Stimulated activated CD4-positive, alpha-beta T cell treated with anti-CD3 and anti-CD28 coated beads, Interleukin-4, amount 100 ng/mL, for 24 hours (primary cell): Measurements from ENCODE around the gene SMCO2.
A peak's percentile ranks its signal among the peaks of the same experiment; 100 is the strongest.

ENCODE experiments used
- DNase-seq: peaks from one replicate; pipeline ENCODE4 v3.0.0-alpha.2; 2020

SMCO2 gene

DNA sequence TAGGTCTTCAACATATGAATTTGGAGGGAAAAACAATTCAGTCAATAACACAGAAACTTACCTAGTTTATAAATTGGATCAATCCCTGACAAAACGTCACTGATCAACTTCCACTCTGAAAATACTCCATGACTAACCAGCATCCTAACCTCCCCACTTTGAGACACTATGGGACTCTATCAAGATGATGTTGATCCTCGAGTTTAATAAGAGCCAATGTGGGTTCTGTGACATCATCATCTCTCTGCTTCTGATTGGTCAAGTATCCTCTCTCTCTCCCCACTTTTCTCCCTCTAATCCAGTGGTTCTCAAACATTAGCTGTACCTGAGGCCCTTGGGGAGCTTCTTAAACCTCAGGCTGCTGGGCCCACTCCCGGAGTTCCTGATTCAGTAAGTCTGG, at the start of gene SMCO2:
SMCO2 (plus strand) TSS at position 301 of the 400 bp plus-strand sequence. CDS start 23,896 bp downstream, outside the sequence.
- DNase-seq = no peak

DNA sequence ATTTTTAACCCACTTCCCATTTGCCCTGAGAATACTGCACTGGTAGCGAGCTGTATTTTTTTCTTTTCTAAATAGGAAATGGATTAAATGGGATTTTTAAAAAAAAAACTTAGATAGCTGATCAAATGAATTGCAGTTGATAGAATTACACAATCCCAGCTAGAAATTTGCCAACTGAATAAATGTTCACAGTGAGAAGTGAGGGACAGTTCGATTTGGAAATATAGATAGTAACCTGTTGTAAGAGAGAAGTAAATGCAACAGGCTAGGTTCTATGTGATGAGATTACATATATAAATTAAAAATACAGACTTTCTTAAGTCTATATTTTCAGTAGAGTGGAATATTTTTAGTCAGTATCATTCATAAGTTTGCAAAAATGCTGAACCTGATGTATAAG, 48.1 kb upstream of the SMCO2 start:
- DNase-seq = no peak

DNA sequence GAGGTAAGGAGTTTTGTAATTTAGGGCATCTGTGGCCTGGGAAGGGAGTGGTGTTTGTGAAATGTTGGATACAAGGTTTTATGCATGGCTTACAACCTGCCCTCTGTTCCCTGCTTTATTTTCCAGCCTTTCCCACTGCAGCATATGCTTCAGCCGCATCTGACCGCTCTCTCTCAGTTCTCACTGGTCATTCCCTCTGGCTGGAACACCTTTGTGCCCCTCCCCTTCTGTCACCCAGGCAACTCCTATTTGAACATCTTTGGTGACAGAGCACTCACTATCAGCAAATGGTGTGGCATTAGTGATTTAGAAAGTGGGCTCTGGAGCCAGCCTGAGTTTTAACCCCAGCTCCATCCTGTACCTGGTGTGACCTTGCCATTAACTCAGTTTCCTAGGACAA, 47.5 kb upstream of the SMCO2 start:
- DNase-seq = no peak

DNA sequence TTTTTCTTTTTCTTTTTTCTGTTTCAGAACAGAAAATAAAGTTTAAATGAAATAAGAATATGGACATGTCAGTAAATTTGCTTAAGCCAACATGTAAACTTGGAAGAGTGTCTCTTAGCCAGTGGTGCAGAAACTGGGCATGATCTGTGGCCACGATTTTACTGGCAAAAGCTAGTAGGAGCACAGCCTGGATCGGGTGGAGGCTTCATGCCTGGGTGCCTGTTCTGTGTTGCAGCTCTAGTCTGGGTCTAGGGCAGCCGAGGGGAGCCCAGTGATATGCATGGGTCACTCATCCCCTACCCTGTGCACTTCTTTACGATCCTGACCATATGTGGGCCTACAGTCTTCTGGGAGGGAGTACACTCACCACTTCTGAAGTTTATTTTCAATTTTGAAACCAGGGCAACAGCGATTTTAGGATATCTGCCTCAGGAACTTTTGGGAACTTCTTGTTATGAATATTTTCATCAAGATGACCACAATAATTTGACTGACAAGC, 45.6 kb upstream of the SMCO2 start:
- DNase-seq = no peak

DNA sequence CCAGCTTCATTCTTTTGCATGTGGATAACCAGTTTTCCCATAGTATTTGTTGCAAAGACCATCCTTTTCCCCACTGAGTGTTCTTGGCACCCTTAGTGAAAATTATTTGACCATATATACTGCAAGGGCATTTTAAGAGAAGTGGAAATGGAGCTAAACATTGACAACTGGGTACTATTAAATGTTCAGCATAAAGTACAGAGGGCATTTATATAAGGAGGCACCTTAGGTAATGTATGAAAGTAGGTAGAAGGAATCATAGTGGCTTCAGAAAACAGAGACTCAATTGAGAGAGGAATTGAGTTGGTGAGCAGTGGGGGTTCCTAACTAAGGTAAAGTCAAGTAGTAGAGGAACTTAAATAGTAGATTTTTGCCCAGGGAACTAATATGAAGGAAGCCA, 34.5 kb upstream of the SMCO2 start:
- no peak for DNase-seq

DNA sequence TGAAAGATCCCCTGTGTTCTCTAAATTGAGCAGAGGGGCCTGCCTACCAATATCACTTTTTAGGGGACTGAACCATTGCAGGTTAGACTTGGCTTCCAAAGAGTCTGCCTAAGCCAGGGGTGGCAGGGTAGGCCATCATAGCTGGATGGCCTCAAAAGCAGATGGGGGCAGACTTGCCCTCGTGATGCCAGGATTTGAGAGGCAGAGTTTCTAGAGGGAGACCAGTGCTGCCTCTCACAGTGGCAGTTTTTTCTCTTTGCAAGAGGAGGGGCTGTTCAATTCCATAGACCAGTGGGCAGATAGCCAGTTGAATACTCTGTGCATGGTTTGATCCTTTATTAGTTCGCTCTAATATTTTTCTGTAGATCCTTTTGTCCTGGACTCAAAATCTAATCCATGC, 23.8 kb upstream of the SMCO2 start:
- DNase-seq = no peak

DNA sequence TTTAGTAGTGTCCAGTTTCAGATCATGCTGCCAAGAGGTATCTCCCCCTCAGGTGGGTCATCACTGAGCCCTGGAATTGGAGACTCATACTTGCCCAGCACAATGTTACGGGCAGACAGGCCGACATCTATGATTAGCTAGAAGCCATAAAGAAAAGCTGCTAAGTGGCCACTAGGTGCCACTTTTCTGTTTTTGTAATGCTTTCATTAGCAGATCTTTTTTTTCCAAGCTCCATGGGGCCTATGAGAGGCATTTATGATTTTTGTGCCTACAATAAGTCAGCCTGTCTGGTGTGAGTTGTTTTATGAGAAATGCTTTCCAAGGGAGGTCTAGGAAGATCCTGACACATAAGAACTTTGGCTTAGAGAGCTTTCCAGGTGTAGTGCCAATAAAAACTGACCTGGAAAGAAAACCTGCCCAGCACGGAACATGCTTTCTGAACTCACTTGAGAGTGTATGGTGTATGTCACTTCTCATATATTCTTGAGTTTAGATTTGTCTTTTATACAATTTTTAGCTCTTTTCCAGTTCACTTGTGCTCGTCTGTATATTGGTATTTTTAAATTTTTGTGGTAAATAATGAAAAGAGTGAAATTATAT, 21.8 kb upstream of the SMCO2 start:
- no peak for DNase-seq

DNA sequence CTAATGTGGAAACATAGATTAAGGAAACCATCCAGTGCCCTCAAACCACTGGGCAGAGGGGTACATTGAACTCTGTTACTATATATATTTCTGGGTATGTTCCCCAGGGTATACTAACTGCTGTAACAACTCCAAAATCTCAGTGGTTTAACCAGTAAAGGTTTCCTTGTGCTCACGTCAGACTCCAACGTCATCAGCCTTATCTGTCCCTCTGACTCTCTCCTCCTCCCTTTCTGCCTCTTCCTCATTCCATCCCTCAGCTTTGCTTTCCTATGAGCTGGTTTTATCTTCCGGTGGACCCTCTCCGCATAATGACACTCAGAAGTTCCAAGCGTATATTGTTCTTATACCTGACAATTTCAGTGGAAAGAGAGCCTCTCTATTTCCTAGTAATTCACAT, 21.2 kb upstream of the SMCO2 start:
- DNase-seq = no peak

DNA sequence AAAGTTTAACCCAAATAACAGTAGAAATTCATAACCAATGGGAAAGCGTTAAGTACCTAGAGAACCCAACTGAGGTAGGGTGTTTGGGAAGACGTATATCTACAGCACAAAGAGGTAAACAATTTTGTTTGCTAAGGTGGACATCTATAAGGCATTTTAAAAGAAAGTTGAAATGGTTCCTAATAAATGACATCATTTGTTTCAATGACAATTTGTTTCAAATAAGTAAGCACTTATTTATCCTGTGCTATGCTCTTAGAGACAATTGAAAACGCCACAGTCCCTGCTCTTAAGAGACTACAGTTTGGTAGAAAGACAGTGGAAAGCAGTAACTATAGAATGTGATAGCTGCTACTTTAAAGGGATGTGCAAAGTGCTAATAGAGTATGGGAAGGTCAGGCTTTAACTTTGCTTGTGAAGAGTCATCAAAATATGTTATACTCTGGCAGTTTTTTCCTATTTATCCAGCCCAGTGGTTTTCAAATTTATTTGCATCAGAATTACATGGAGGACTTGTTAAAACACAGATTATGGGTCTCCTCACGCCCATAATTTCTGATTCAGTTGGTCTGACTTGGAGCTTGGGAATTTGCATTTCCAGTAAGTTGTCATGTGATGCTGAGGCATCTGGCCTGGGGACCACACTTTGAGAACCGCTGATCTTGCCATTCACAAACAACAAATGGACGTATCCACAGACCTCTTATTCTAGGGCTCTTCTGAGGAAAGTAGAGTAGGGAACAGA, 19.6 kb upstream of the SMCO2 start:
- DNase-seq = no peak

DNA sequence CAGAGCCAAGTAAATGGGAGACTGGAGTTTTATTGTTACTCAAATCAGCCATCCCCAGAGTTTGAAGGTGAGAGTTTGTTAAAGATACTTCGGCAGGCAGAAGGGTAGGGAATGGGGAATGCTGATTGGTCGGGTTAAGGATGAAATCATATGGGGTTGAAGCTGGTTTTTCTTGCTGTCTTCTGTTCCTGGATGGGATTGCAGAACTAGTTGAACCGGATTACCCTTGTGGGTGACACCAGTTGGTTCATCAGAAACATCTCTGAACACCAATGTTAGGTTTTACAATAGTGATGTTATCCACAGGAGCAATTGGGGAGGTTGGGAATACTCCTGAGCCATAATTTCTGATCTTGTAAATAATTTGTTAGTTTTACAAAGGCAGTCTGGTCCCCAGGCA, 18.7 kb upstream of the SMCO2 start:
- no peak for DNase-seq

DNA sequence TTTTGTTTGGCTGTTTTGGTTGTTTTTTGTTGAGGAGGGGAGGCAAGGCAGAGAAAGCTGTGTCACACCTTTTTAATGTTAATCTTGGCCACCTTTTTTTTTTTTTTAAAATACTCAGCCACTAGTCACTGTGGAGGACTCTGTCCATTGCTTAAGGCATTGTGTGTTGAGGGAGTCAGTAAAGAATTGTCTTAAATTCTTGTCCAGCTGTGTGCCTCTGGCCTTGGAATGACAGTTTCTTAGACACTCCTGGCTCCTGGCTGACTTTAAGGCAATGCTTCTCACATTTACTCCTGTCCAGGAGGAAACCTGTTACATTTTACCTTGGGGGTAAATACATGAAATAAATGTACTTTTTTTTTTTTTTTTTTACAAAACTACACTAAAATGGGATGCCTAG, 18.1 kb upstream of the SMCO2 start:
- DNase-seq = no peak

DNA sequence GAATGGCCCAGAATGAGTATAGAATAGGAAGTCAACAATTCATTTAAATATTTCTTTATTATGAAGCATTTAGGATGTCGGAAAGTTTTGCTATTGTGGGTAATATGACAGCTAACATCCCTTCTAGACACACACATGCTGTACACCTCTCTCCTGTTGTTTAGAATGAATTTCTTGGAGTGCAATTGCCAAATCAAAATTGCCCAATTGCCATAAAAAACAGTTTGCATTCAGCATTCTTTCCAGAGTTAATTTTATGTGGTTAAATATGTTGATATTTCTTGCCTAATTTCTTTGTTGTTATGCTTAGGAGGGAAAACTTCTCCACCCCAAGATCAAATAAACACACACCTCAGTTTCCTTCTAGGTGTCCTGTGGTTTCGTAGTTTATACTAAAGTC, 16.9 kb upstream of the SMCO2 start:
- no peak for DNase-seq

DNA sequence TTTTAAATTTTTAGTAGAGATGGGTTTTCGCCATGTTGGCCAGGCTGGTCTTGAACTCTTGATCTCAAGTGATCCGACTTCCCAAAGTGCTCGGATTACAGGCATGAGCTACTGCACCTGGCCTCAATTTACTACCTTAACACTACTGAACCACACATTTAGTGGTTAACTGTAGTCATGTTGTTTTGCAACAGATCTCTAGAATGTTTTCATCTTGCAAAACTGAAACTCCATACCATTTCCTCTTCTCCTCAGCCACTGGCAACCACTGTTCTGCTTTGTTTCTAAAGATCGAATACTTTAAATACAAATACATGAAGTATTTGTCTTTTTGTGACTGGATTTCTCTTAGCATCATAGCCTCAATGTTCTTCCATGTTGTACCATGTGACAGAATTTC, 15.4 kb upstream of the SMCO2 start:
- no peak for DNase-seq

DNA sequence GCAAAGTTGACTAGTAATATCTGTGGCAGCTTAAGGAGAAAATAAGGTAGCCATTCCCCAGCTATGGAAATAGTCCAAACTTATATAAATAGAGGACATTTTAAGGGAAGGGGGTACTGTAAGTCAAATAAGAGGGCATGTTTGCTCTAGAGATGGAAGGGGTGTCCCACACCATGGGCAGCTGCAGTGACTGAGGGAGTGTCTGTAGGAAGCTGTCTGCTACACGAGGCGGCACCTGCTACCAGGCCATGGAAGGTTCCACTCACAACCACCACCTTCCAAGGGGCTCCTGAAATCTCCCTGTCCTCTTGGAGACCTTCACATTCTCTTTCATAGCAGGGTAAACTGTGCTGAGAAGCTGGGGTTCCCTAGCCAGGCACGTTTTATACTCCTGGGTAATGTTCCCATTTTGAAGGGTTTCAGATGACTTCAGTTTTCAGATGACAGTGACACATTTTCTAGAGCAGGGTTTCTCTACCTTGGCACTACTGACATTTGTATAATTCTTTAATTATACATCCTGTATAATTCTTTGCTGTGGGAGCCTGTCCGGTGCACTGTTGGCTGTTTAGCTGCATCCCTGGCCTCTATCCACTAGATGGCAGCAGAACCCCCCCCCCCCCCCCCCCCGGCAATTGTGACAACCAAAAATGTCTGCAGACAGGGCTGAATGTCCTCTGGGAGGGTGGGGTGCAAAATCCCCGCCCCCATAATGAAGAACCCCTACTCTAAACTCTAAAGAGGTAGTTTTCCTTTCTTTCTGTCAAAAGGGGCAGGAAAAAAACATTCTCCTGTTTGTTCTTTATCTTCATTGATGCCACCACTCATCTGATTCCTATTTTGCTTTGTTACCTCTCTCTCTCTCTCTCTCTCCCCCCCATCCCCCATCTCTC, 11.6 kb upstream of the SMCO2 start:
- peak; percentile 20 for DNase-seq

DNA sequence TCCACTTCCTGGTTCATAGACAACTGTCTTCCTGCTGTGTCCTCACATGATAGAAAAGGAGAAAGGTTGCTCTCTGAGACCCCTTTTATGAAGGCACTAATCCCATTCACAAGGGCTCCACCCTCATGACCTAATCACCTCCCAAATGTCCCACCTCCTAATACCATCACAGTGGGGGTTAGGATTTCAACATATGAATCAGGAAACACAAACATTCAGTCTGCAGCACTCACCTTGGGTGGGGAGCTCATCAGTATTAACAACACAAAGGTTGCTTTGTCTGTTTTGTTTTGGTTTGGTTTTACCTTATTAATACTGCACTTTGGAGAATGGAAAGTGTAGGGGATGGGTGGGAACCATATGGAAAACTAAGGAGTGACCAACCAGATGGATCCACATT, 10.5 kb upstream of the SMCO2 start:
- no peak for DNase-seq

DNA sequence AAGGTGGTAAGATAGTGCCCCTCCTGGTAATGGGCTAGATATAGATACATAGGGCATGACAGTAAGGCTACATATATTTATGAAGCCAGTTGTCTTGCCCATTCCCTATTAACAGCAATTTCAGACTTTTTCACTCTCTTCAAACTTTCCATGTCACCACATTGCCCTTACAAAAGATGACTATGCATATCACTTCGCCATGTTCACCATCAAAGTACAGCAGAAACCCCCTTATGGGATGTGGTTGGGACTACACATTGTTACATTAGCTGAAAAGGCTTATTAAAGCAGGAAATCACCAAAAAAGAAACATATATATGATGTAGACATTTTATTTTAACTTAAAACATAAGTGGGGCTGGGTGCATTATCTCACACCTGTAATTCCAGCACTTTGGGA, 9.8 kb upstream of the SMCO2 start:
- DNase-seq = no peak

DNA sequence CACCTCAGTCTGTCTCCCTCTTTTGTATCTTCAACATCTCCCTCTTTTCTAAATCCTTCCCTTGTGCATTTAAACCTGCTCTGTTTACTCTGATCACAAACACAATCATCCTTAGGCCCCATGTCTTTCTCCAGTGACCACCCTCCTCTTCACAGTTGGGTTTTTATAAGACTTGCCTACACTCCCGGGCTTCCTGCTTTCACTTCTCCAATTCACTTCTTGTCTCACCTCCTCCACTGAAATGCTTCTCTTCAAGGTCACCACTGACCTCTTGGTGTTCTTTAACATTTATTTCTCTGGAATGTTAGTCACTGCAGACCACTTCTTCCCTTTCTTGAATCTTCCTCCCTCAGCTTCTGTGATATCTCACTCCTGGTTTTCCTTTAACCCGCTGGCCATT, 8.7 kb upstream of the SMCO2 start:
- no peak for DNase-seq

DNA sequence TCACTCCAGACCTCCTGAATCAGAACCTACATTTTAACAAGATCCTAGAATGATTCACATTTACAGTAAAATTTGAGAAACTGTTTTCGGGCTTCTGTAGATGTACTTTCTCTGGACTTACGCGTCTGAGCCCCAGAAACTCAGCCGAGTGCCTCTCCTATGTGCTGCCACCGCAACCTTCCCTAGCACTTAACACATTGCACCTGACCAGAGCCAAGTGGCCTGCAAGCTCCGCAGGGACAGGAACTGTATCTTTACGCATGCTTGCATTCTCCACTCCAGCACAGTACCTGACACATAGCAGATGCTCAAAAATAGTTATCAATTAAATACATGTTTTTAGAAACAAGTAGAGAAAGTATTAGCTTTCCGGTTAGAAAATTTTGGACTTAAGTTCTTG, 1.2 kb downstream of the SMCO2 start:
- no peak for DNase-seq

DNA sequence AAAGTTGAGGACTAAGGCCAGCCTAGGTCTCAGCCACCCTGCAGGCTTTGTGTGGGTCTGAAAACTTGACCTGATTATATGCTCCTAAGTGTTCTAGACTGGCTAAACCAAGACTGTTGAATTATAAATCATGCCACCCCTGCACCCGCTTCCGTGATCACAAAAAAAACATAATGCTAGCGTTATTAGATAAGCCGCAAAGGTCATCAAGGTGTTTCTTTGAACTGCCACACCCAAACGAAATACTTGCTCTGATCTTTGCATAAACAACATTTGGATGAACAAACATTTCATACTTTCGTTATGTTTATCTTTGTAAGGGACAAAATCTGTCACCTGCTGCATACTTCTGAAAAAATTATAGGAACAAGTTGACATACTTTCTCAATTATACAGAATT, 2.5 kb downstream of the SMCO2 start:
- no peak for DNase-seq

DNA sequence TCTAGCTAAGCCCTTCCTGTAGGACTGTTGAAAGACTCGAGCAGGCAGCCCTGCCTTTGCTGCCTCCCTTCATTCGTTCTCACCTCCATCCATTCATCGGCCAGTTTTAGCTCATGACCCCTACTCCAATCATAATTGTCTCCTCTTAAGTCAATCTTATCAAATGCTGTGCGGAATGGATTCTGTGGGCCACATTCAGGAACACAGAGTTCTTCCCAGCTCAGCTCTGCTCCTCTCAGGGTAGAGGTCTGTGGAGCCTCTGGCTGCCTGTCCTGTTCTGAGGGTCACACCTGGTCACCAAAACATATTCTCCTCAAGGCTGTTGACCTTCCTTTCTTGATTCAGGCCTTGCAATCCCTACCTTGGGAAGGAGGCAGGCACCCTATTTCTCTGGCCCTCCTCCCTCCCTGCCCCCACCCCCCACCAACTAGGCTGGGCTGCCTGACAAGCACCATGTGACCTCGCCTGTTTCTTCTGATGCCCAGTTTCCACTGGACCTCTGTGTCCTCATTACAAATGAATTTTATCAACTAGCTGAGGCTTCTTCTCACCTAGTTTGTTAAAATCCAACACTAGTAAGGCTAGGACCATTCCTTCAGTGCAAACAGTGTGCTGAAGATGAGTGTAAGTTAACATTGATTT, 3.5 kb downstream of the SMCO2 start:
- no peak for DNase-seq

DNA sequence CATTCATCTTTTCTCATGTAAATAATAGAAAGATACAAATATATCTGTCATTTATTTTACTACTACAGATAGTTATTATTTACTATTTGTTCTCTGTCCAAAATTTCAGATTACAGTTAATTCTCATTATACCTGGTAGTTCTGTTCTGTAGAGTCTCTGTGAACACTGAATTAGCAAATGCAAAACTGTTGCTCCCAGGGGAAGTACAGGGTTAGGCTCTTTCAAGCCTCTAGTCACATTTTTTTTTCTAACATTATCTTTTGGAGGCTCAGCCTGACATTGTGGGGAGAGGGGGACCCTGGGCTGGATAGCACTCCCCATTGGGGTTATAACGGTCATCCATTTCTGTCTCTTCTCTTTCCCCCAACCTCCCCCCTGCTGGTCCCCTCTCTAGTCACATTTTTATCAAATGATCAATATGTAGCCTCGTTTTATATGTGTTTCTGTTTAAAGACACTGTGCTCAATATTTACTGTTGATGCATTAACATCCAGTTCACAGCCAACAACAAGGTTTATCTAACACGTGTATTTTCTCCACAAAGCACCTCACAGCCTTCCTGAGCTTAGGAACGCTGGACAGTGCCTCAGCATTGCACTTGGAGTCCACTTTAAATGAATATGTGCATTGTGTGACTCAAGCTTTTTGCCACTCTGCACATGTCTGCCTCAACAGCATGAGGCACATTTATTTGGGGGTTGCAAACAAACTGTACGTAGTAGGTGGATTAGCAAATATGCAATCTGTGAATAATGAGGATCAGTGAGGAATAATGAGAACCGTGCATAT, 4.7 kb downstream of the SMCO2 start:
- DNase-seq = no peak

DNA sequence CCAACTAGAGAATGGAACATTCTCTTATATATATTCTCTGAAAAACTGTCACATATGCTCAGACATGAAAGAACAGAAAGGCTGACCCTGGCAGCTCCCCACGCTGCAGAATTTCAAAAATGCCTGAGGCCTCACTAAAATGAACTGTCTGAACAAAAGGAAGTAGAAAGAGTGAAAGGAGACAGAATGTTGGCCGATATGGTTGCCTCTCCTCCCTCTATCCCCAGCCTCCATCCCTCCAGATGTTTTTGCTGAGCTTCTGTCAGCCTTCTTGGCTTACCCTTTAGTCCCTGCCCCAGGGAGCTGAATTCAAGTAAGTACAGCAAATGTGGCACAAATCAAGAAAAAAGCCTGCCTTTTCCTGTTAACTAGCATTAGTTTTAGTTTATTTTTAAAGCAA, 6.9 kb downstream of the SMCO2 start:
- DNase-seq = no peak
